Activated B cell treated with CpG ODN at 0.5 μM for 24 hours (primary cell): ENCODE data around the gene VPS35. TPM values are rescaled to one million over a fixed set of nuclear protein-coding genes. Genes with fewer than 3 reads are reported as not detected.
A peak's percentile ranks its signal among the peaks of the same experiment; 100 is the strongest.

Experiments
- ATAC-seq: fragments of 200-7000 bp; cut with Tn5 transposase; one replicate; pipeline ENCODE4 v1.10.0; 2021; ENCODE audit warnings: low read depth, mild to moderate bottlenecking, moderate library complexity
- CTCF ChIA-PET: fragments of 350-600 bp; sonication (Branson Sonifier 250); formaldehyde crosslinking; loops from one replicate; lab custom pipeline; 2021; ENCODE audit warnings: antibody characterized with exemption; lab: Charles Lee
- POLR2A ChIA-PET: fragments of 350-600 bp; sonication (Branson Sonifier 250); formaldehyde crosslinking; loops from one replicate; lab custom pipeline; 2021; ENCODE audit warnings: antibody characterized with exemption; lab: Charles Lee
- DNase-seq: peaks from one replicate; pipeline ENCODE4 v3.0.0; 2022
- H3K27ac Mint-ChIP-seq: one replicate; pipeline ENCODE4 v1.8.0; 2020; ENCODE audit warnings: mixed read lengths
- H3K27me3 Mint-ChIP-seq: one replicate; pipeline ENCODE4 v1.8.0; 2021; ENCODE audit warnings: mixed read lengths
- H3K36me3 Mint-ChIP-seq: one replicate; pipeline ENCODE4 v1.8.0; 2021; ENCODE audit warnings: low read depth, mixed read lengths
- H3K4me1 Mint-ChIP-seq: one replicate; pipeline ENCODE4 v1.8.0; 2021; ENCODE audit warnings: mixed read lengths
- H3K4me3 Mint-ChIP-seq: one replicate; pipeline ENCODE4 v1.8.0; 2020; ENCODE audit warnings: mild to moderate bottlenecking, mixed read lengths
- H3K9me3 Mint-ChIP-seq: one replicate; pipeline ENCODE4 v1.8.0; 2020; ENCODE audit warnings: mixed read lengths
- intact Hi-C: fragments of 100-400 bp; cut with micrococcal nuclease; formaldehyde crosslinking; loops from one replicate; pipeline ENCODE4 v1.15.1; 2024
- total RNA-seq: library from RNA; stranded (reverse); gene quantifications from 2 replicates; pipeline ENCODE4 v1.2.3, GENCODE V29; 2022
- TF ChIP-seq, protein P1 (sequence below): fragments of 200-600 bp; IDR thresholded peaks from one replicate; pipeline ENCODE4 v1.8.0; 2022; ENCODE audit warnings: antibody characterized with exemption, mild to moderate bottlenecking

Gene VPS35
- total RNA-seq, 1 donor from 2014 or later, result 97.1 TPM

DNA sequence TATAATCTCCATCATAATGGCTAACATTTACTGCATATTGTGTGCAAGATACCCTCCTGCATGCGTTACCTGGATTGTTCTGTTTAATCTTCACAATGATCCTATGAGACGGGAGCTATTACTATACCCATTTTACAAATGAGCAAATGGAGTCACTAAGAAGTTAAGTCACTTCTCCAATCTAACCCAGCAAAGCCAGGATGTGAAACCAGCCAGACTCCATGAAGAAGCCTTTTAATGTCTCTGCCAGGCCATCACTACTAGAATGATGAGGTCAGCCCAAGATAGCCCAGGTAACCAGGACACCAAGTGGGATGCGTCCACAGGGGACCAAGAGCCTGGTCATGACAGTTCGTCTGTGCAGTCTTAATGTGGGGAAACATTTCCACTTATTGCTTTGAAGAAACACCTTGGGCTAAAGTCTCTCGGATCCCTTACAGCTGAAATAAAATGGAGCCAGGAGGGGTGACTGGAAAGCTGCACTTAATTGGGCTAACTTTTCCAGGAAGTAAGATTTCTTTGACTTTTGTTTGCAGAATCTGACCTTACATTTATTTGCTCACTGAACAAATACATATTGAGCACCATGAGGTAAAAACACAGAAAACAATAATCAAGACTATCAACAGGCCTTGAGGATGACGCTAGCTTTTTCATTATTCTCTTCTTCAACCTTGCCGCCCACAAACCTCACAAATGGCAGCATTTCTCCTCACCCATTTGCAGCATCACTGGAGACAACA, 66.9 kb downstream of the VPS35 start:
- CTCF ChIA-PET, result no interaction called here
- H3K4me1 Mint-ChIP-seq, result peaks cover 24% of the 10 kb centered on the region
- H3K4me3 Mint-ChIP-seq, result peak overlapping the region; percentile 88
- intact Hi-C loops, result loop anchor here (2.0 to 5.0 kb wide), 3 partner anchors 67 to 1620 kb away; partner anchors contain the start of genes LONP2, NETO2, ORC6 and VPS35
- peak overlapping the region; percentile 37 for H3K27ac Mint-ChIP-seq
- POLR2A ChIA-PET, result no interaction called here
- ATAC-seq (no peak), DNase-seq (no peak)
- no peaks in the 10 kb centered on the region for H3K9me3 Mint-ChIP-seq
- H3K27me3 Mint-ChIP-seq, result no peaks in the 10 kb centered on the region
- TF ChIP-seq, protein P1, sequence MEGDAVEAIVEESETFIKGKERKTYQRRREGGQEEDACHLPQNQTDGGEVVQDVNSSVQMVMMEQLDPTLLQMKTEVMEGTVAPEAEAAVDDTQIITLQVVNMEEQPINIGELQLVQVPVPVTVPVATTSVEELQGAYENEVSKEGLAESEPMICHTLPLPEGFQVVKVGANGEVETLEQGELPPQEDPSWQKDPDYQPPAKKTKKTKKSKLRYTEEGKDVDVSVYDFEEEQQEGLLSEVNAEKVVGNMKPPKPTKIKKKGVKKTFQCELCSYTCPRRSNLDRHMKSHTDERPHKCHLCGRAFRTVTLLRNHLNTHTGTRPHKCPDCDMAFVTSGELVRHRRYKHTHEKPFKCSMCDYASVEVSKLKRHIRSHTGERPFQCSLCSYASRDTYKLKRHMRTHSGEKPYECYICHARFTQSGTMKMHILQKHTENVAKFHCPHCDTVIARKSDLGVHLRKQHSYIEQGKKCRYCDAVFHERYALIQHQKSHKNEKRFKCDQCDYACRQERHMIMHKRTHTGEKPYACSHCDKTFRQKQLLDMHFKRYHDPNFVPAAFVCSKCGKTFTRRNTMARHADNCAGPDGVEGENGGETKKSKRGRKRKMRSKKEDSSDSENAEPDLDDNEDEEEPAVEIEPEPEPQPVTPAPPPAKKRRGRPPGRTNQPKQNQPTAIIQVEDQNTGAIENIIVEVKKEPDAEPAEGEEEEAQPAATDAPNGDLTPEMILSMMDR, result no peak
- no peaks in the 10 kb centered on the region for H3K36me3 Mint-ChIP-seq

DNA sequence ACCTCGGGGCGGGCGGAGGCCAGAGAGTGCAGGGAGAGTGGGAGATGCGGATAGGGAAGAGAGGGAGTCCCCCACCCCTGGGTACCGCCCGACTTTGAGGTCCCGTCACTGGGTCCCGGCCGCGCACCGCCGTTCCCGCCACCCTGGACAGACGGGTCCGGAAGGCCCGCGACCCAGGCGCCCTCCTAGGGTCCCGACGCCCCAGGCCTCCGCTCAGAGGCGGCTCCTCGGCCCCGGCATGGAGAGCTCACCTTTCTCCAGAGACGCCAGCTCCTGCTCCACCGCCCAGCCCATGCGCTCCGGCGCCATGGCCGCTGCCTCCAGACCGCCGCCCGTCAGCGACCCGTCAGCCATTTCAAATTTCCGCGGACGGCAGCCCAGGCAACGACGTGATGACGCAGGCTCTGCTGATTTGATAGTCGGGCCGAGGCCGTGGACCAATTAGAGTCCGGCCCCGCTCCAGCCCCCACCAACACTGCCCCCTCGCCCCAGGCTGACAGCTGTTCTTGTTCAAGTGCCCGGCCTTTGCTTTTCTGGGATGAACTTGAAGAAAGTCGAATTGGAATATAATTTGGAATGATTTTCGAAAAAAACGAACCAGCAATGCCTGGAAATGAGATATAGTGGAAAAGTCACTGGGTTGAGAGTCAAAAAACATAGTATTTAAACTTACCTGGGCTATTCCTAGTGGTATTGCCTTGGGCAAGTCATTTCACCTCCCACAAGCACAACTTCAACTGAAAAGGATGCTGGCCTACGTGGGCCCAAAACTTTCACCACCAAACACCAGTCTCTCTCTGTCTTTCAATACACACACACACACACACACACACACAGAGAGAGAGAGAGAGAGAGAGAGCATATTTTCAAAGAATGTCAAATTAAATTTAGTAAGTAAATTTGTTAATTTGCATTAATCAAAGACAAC, 67.7 kb downstream of the VPS35 start, which contains the start of gene SHCBP1:
TSS of gene SHCBP1 (minus strand) at position 374 of the 928 bp plus-strand sequence. CDS start at position 354, 20 bp downstream.
- H3K27ac Mint-ChIP-seq, result peak within 1 kb of the TSS; percentile 37
- intact Hi-C loops, result loop anchor here (2.0 to 5.0 kb wide), 3 partner anchors 68 to 1621 kb away; partner anchors contain the start of genes LONP2, NETO2, ORC6 and VPS35
- DNase-seq, result peak; percentile 63
- ChIA-PET POLR2A (no interaction called here), CTCF (no interaction called here)
- H3K27me3 Mint-ChIP-seq, result no peaks in the 10 kb centered on the region
- H3K4me3 Mint-ChIP-seq, result peak within 1 kb of the TSS; percentile 88
- peak; percentile 97 for ATAC-seq
- H3K9me3 Mint-ChIP-seq, result no peaks in the 10 kb centered on the region
- peaks cover 24% of the 10 kb centered on the region for H3K4me1 Mint-ChIP-seq
- TF ChIP-seq, protein P1, result no peak
- H3K36me3 Mint-ChIP-seq, result no peaks in the 10 kb centered on the region

DNA sequence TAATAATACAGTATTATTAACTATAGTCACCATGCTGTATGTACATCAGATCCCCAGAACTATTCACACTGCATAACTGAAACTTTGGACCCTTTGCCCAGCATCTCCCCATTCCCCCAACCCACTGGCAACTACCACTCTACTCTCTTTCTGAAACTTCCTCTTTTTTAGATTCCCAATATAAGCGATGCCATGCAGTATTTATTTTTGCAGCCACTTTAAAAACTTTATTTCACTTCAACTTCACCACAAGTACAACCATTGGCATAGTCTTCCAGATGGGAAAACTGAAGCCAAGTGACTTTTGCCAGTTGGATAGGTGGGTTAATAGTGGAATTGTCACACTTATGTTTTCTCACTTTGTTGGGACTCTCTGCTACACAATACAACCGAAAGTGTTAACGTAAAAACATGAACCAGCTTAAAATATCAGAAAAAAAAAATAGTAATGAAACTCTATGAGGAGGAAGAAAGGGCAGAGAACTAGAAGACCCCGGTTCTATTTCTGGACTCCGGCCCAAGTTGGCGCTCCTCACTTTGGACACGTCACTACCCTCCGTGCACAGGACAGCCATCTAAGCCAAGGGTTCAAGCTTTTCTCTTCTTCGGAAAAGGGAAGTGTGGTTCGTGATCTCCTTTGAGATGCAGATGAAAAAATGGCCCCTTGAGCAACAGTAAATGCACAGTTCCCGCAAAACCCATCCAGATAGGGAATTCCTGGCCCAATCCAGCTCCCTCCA, 68.5 kb downstream of the VPS35 start:
- Mint-ChIP-seq H3K4me3 (peak overlapping the region; percentile 88), H3K4me1 (peaks cover 24% of the 10 kb centered on the region), H3K9me3 (no peaks in the 10 kb centered on the region), H3K27ac (peak overlapping the region; percentile 24), H3K27me3 (no peaks in the 10 kb centered on the region), H3K36me3 (no peaks in the 10 kb centered on the region)
- intact Hi-C loops, result loop anchor here (2.0 to 5.0 kb wide), 3 partner anchors 68 to 1622 kb away; partner anchors contain the start of genes LONP2, NETO2, ORC6 and VPS35
- no peak for ATAC-seq
- DNase-seq, result no peak
- ChIA-PET CTCF (no interaction called here), POLR2A (no interaction called here)
- TF ChIP-seq, protein P1, result no peak

DNA sequence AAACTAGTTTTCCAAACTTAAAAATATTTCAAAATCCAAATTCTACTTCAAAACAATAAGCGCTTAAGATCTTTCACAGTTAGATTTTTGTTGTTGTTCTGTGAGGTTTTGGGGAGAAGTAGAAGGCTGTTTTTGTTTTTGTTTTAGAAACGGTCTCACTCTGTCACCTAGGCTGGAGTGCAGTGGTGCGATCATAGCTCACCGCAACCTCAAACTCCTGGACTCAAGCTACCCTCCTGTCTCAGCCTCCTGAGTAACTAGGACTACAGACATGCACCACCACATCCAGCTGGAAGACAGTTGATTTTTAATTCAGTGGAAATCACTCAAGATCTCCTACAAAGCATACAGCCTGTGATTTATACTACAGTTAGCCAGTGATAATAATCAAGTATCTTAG, 70.5 kb downstream of the VPS35 start:
- Mint-ChIP-seq H3K36me3 (no peaks in the 10 kb centered on the region), H3K9me3 (no peaks in the 10 kb centered on the region), H3K27me3 (no peaks in the 10 kb centered on the region), H3K4me1 (peaks cover 24% of the 10 kb centered on the region), H3K27ac (no peak overlapping the region), H3K4me3 (no peak overlapping the region)
- ATAC-seq, result no peak
- intact Hi-C loops, result no loop called here
- CTCF ChIA-PET, result interaction anchor here (1.4 kb wide), 1 partner anchor 64 kb away, joined by 4 read pairs; no protein-coding TSS in a partner anchor
- DNase-seq, result no peak
- POLR2A ChIA-PET, result no interaction called here
- TF ChIP-seq, protein P1, result no peak
